Liver (tissue), 9 donors: ENCODE results near the gene PRKCD. TPM values are rescaled to one million over a fixed set of nuclear protein-coding genes. Genes with fewer than 3 reads are reported as not detected.

ENCODE experiments used
- DNase-seq: peaks from one replicate; pipeline ENCODE4 v3.0.0-alpha.2; 2017; ENCODE audit warnings: low spot score
- H3K27ac ChIP-seq, 2 donors: one replicate each; pipeline ENCODE4 v1.7.0; 2013; ENCODE audit warnings: inconsistent platforms in 2 of 2, low read length in 2 of 2, control low read depth in 1 of 2, low read depth in 1 of 2, mild to moderate bottlenecking in 1 of 2
- H3K27me3 ChIP-seq, 4 donors: one replicate each; pipeline versions ENCODE4 v1.6.1 to v1.7.0; 2013; ENCODE audit warnings: low read length in 3 of 4, inconsistent platforms in 1 of 4, mild to moderate bottlenecking in 1 of 4, moderate library complexity in 1 of 4; ENCODE audit not compliant: control insufficient read depth in 4 of 4, insufficient read depth in 4 of 4
- H3K36me3 ChIP-seq, 4 donors: one replicate each; pipeline versions ENCODE4 v1.6.1 to v1.7.0; 2013; ENCODE audit warnings: low read length in 3 of 4, mild to moderate bottlenecking in 3 of 4, low read depth in 1 of 4, moderate library complexity in 1 of 4; ENCODE audit not compliant: control insufficient read depth in 4 of 4, insufficient read depth in 3 of 4
- H3K4me1 ChIP-seq, 4 donors: one replicate each; pipeline versions ENCODE4 v1.6.1 to v1.7.0; 2013; ENCODE audit warnings: low read length in 3 of 4, mild to moderate bottlenecking in 3 of 4, moderate library complexity in 1 of 4; ENCODE audit not compliant: control insufficient read depth in 4 of 4, insufficient read depth in 4 of 4
- H3K4me3 ChIP-seq, 3 donors: one replicate each; pipeline versions ENCODE4 v1.6.1 to v1.7.0; 2013; ENCODE audit warnings: low read length in 3 of 3, control low read depth in 1 of 3, low read depth in 1 of 3, mild to moderate bottlenecking in 1 of 3
- H3K9ac ChIP-seq, 2 donors: one replicate each; pipeline ENCODE4 v1.7.0; 2013; ENCODE audit warnings: low read length in 2 of 2, mild to moderate bottlenecking in 2 of 2, moderate library complexity in 2 of 2, control low read depth in 1 of 2, low read depth in 1 of 2
- H3K9me3 ChIP-seq, 4 donors: one replicate each; pipeline versions ENCODE4 v1.6.1 to v1.7.0; 2013; ENCODE audit warnings: low read length in 3 of 4; ENCODE audit not compliant: control insufficient read depth in 4 of 4
- EGR1 ChIP-seq, 2 donors: IDR thresholded peaks; 2 replicates each; pipeline ENCODE4 v1.6.1; 2016 to 2018; ENCODE audit warnings: antibody characterized with exemption in 2 of 2, low read depth in 2 of 2
- FOXA1 ChIP-seq: IDR thresholded peaks from 2 replicates; pipeline ENCODE4 v1.6.1; 2016; ENCODE audit warnings: antibody characterized with exemption
- FOXA2 ChIP-seq: IDR thresholded peaks from 2 replicates; pipeline ENCODE4 v1.6.1; 2016; ENCODE audit warnings: antibody characterized with exemption
- GABPA ChIP-seq, 2 donors: IDR thresholded peaks in 1 of 2; conservative IDR thresholded peaks in 1 of 2; 2 replicates each; pipeline ENCODE4 v1.6.1; 2016; ENCODE audit warnings: antibody characterized with exemption in 2 of 2, mild to moderate bottlenecking in 1 of 2, moderate library complexity in 1 of 2
- HNF4A ChIP-seq, 2 donors: conservative IDR thresholded peaks; 2 replicates each; pipeline ENCODE4 v1.6.1; 2016; ENCODE audit warnings: antibody characterized with exemption in 2 of 2, mild to moderate bottlenecking in 2 of 2
- HNF4G ChIP-seq: IDR thresholded peaks from 2 replicates; pipeline ENCODE4 v1.6.1; 2016; ENCODE audit warnings: antibody characterized with exemption
- JUND ChIP-seq, 2 donors: IDR thresholded peaks; 2 replicates each; pipeline ENCODE4 v1.6.1; 2016; ENCODE audit warnings: antibody characterized with exemption in 2 of 2
- NR2F2 ChIP-seq: IDR thresholded peaks from 2 replicates; pipeline ENCODE4 v1.6.1; 2016; ENCODE audit warnings: antibody characterized with exemption
- RAD21 ChIP-seq, 2 donors: IDR thresholded peaks; 2 replicates each; pipeline ENCODE4 v1.6.1; 2016; ENCODE audit warnings: antibody characterized with exemption in 2 of 2, mild to moderate bottlenecking in 2 of 2
- RXRA ChIP-seq, 2 donors: IDR thresholded peaks; 2 replicates each; pipeline ENCODE4 v1.6.1; 2017 to 2018; ENCODE audit warnings: antibody characterized with exemption in 2 of 2, mild to moderate bottlenecking in 1 of 2
- SP1 ChIP-seq: IDR thresholded peaks from 2 replicates; pipeline ENCODE4 v1.6.1; 2018; ENCODE audit warnings: antibody characterized with exemption, mild to moderate bottlenecking
- TAF1 ChIP-seq: conservative IDR thresholded peaks from 2 replicates; pipeline ENCODE4 v1.6.1; 2016; ENCODE audit warnings: antibody characterized with exemption, mild to moderate bottlenecking
- YY1 ChIP-seq: IDR thresholded peaks from 2 replicates; pipeline ENCODE4 v1.6.1; 2016; ENCODE audit warnings: antibody characterized with exemption, mild to moderate bottlenecking
- WGBS: extraction: QIAGEN DNeasy Blood & Tissue Kit; methylation state at CpG from one replicate; pipeline ENCODE4 v1.1.7; 2013; 5-methylcytosine and 5-hydroxymethylcytosine counted together
- polyA plus RNA-seq, 2 donors: library from polyadenylated mRNA; stranded (reverse) in 1 of 2; unstranded in 1 of 2; fragments of 200-250 nt in 1 of 2; fragments of >200 nt in 1 of 2; fragmentation: Nextera tagmentation in 1 of 2; extraction: Ambion mirVana in 1 of 2; gene quantifications; one replicate each; pipeline versions ENCODE4 v1.2.1 to v1.2.3, GENCODE V29; 2013 to 2015
- total RNA-seq, 2 donors: library from RNA; depleted of rRNA; stranded (reverse); fragments of >200 nt; gene quantifications; one replicate each; pipeline ENCODE4 v1.2.3, GENCODE V29; 2014
- TF ChIP-seq, protein P1 (sequence below): IDR thresholded peaks from 2 replicates; pipeline ENCODE4 v1.6.1; 2016; ENCODE audit warnings: antibody characterized with exemption, mild to moderate bottlenecking
- TF ChIP-seq, protein P2 (sequence below): IDR thresholded peaks from 2 replicates; pipeline ENCODE4 v1.6.1; 2016; ENCODE audit warnings: antibody characterized with exemption
- TF ChIP-seq, protein P3 (sequence below): IDR thresholded peaks from 2 replicates; pipeline ENCODE4 v1.6.1; 2016; ENCODE audit warnings: antibody characterized with exemption
- TF ChIP-seq, protein P4 (sequence below): fragments of 150-350 bp; IDR thresholded peaks from 2 replicates; pipeline ENCODE4 v1.5.1; 2017; ENCODE audit warnings: improper control_type of control experiment, low read depth, low read length; ENCODE audit not compliant: missing input control
- TF ChIP-seq, protein P5 (sequence below): IDR thresholded peaks from 2 replicates; pipeline ENCODE4 v1.6.1; 2016; ENCODE audit warnings: antibody characterized with exemption
- donor health status: healthy.
- donor health status: healthy.
- donor health status: healthy.
- donor health status: healthy.
- donor health status: healthy.

The PRKCD gene
- total and polyA plus RNA-seq, 4 donors = 3.1 to 7.3 (median 3.4) TPM

DNA sequence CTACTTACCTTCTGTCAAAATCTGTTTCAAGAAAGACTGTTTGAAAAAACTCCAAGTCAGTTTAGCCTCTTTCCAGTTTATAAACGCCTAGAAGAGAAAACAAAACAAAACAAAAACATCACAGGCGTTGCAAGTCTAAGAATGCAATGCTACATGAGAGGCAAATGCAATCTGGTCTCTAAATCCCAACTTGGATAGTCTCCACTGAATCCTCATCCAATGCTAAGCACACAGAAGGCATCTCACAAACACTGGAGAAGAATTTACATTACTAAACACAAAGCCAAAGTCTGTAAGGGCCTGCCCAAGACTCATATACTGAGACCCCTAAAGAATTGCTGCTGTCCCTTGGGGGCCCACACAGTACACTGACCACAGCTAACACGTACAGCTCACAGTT lies 49.2 kb upstream of the PRKCD start (continued):
- TF ChIP-seq, protein P1, sequence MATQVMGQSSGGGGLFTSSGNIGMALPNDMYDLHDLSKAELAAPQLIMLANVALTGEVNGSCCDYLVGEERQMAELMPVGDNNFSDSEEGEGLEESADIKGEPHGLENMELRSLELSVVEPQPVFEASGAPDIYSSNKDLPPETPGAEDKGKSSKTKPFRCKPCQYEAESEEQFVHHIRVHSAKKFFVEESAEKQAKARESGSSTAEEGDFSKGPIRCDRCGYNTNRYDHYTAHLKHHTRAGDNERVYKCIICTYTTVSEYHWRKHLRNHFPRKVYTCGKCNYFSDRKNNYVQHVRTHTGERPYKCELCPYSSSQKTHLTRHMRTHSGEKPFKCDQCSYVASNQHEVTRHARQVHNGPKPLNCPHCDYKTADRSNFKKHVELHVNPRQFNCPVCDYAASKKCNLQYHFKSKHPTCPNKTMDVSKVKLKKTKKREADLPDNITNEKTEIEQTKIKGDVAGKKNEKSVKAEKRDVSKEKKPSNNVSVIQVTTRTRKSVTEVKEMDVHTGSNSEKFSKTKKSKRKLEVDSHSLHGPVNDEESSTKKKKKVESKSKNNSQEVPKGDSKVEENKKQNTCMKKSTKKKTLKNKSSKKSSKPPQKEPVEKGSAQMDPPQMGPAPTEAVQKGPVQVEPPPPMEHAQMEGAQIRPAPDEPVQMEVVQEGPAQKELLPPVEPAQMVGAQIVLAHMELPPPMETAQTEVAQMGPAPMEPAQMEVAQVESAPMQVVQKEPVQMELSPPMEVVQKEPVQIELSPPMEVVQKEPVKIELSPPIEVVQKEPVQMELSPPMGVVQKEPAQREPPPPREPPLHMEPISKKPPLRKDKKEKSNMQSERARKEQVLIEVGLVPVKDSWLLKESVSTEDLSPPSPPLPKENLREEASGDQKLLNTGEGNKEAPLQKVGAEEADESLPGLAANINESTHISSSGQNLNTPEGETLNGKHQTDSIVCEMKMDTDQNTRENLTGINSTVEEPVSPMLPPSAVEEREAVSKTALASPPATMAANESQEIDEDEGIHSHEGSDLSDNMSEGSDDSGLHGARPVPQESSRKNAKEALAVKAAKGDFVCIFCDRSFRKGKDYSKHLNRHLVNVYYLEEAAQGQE = no peak

DNA sequence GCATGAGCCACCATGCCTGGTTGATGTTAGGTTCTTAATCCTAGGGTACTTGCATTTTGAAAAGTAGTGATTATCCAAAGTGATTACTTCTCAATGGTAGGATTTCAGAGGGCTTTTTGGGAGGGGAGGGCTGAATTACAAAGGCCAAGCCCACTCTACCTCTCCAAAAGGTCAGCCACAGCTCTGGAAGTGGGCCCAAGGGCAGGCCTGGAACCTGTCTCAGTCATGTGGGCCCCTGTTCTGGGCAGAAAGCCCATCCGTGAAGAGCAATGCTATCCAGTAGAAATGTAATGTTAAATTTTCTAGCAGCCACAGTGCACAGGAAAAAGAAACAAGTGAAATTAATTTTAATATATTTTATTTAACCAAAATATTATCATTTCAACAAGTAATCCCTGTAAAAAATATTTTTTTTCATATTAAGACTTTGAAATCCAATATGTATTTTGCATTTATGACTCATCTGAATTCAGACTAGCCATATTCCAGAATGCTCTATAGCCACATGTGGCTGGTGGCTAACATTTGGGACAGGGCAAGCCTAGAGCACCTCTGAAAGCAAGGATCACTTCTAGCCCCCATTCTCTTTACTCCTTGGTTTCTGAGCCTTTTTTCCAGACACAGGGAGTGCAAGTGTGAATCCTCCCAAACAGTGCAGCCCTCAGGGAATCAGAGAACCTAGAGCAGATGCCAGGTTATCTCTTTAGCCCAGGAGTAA lies 47.6 kb upstream of the PRKCD start:
- Histone ChIP-seq H3K9ac (no peak overlapping the region), H3K4me3 (no peak overlapping the region), H3K4me1 (peaks cover 0 to 5% (median 2%) of the 10 kb centered on the region in 4 donors), H3K9me3 (no peaks in the 10 kb centered on the region), H3K36me3 (peaks cover under 1 to 33% (median 18%) of the 10 kb centered on the region in 4 donors), H3K27me3 (no peaks in the 10 kb centered on the region), H3K27ac (no peak overlapping the region)
- DNase-seq = no peak
- TF ChIP-seq RXRA (IDR thresholded peaks at IDR 0.05) (no peak), NR2F2 (no peak), FOXA2 (no peak), YY1 (no peak), TAF1 (no peak), HNF4G (no peak), EGR1 (IDR thresholded peaks at IDR 0.05; ENCODE audit: low read depth in 2 of 2) (no peak), JUND (IDR thresholded peaks at IDR 0.05) (no peak), HNF4A (conservative IDR thresholded peaks at IDR 0.05) (no peak), RAD21 (IDR thresholded peaks at IDR 0.05) (no peak), GABPA (IDR thresholded peaks at IDR 0.05 in 1 of 2, conservative IDR thresholded peaks at IDR 0.05 in 1 of 2) (no peak), FOXA1 (no peak), SP1 (no peak)
- TF ChIP-seq, protein P2, sequence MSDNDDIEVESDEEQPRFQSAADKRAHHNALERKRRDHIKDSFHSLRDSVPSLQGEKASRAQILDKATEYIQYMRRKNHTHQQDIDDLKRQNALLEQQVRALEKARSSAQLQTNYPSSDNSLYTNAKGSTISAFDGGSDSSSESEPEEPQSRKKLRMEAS = no peak
- TF ChIP-seq, protein P3, sequence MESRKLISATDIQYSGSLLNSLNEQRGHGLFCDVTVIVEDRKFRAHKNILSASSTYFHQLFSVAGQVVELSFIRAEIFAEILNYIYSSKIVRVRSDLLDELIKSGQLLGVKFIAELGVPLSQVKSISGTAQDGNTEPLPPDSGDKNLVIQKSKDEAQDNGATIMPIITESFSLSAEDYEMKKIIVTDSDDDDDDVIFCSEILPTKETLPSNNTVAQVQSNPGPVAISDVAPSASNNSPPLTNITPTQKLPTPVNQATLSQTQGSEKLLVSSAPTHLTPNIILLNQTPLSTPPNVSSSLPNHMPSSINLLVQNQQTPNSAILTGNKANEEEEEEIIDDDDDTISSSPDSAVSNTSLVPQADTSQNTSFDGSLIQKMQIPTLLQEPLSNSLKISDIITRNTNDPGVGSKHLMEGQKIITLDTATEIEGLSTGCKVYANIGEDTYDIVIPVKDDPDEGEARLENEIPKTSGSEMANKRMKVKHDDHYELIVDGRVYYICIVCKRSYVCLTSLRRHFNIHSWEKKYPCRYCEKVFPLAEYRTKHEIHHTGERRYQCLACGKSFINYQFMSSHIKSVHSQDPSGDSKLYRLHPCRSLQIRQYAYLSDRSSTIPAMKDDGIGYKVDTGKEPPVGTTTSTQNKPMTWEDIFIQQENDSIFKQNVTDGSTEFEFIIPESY = no peak
- TF ChIP-seq, protein P4, sequence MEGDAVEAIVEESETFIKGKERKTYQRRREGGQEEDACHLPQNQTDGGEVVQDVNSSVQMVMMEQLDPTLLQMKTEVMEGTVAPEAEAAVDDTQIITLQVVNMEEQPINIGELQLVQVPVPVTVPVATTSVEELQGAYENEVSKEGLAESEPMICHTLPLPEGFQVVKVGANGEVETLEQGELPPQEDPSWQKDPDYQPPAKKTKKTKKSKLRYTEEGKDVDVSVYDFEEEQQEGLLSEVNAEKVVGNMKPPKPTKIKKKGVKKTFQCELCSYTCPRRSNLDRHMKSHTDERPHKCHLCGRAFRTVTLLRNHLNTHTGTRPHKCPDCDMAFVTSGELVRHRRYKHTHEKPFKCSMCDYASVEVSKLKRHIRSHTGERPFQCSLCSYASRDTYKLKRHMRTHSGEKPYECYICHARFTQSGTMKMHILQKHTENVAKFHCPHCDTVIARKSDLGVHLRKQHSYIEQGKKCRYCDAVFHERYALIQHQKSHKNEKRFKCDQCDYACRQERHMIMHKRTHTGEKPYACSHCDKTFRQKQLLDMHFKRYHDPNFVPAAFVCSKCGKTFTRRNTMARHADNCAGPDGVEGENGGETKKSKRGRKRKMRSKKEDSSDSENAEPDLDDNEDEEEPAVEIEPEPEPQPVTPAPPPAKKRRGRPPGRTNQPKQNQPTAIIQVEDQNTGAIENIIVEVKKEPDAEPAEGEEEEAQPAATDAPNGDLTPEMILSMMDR = no peak
- TF ChIP-seq, protein P5, sequence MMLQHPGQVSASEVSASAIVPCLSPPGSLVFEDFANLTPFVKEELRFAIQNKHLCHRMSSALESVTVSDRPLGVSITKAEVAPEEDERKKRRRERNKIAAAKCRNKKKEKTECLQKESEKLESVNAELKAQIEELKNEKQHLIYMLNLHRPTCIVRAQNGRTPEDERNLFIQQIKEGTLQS = no peak
- TF ChIP-seq, protein P1 = no peak
- WGBS = 63% methylated on average over 1 of the region's 1 CpG
